ENCODE measurements around the gene PXN.

- TF ChIP-seq POLR2A (IDR thresholded peaks at IDR 0.05) (no peak), CTCF (IDR thresholded peaks at IDR 0.05) (no peak)
These were observed 3.3 kb downstream of the PXN start for GRCh38 chr12:120261951-120262851.

All from right lobe of liver (tissue), 4 donors.